Fibroblast of lung (primary cell): ENCODE measurements around the gene ITPK1. TPM values are rescaled to one million over a fixed set of nuclear protein-coding genes. Genes with fewer than 3 reads are reported as not detected.

Experiments used
- DNase-seq, 2 donors: peaks; one replicate each; pipeline versions ENCODE4 v3.0.0 to v3.0.0-alpha.2; 2010; ENCODE audit warnings: low read depth in 2 of 2
- H2AFZ ChIP-seq: 2 replicates; pipeline ENCODE4 v1.5.1; 2012; ENCODE audit warnings: low read length, control low read depth, inconsistent platforms
- H3K27ac ChIP-seq: 2 replicates; pipeline ENCODE4 v1.5.1; 2011; ENCODE audit warnings: low read length, control low read depth; ENCODE audit not compliant: insufficient read depth
- H3K27me3 ChIP-seq: 2 replicates; pipeline ENCODE4 v1.5.1; 2011; ENCODE audit warnings: mild to moderate bottlenecking, low read length; ENCODE audit not compliant: control insufficient read depth, insufficient read depth
- H3K36me3 ChIP-seq: 2 replicates; pipeline ENCODE4 v1.5.1; 2011; ENCODE audit warnings: low read length; ENCODE audit not compliant: control insufficient read depth, insufficient read depth
- H3K4me1 ChIP-seq: 2 replicates; pipeline ENCODE4 v1.5.1; 2011; ENCODE audit warnings: low read length; ENCODE audit not compliant: control insufficient read depth, insufficient read depth; ENCODE audit errors: extremely low read depth
- H3K4me2 ChIP-seq: 2 replicates; pipeline ENCODE4 v1.5.1; 2011; ENCODE audit warnings: low read length, control low read depth; ENCODE audit not compliant: insufficient read depth; ENCODE audit errors: extremely low read depth
- H3K4me3 ChIP-seq, 4 experiments: fragments of 200-600 bp in 1 of 4; sonication (generic) in 1 of 4; replicated peaks in 1 of 4; 2 replicates each; pipeline ENCODE4 v1.5.1; 2011 to 2016; ENCODE audit warnings: low read length in 4 of 4, low read depth in 3 of 4, mild to moderate bottlenecking in 3 of 4, control low read depth in 2 of 4, inconsistent platforms in 1 of 4, mixed read lengths in 1 of 4; ENCODE audit not compliant: insufficient read depth in 1 of 4; ENCODE audit errors: control extremely low read depth in 1 of 4
- H3K79me2 ChIP-seq: 2 replicates; pipeline ENCODE4 v1.5.1; 2012; ENCODE audit warnings: mild to moderate bottlenecking, low read length, inconsistent platforms; ENCODE audit not compliant: control insufficient read depth, insufficient read depth
- H3K9ac ChIP-seq: 2 replicates; pipeline ENCODE4 v1.5.1; 2011; ENCODE audit warnings: mild to moderate bottlenecking, low read length, control low read depth; ENCODE audit not compliant: insufficient read depth
- H3K9me3 ChIP-seq: 2 replicates; pipeline ENCODE4 v1.5.1; 2012; ENCODE audit warnings: low read depth, low read length; ENCODE audit not compliant: control insufficient read depth, insufficient read depth
- H4K20me1 ChIP-seq: 2 replicates; pipeline ENCODE4 v1.5.1; 2011; ENCODE audit warnings: low read length; ENCODE audit not compliant: control insufficient read depth, insufficient read depth; ENCODE audit errors: extremely low read depth
- CTCF ChIP-seq, 2 donors: IDR thresholded peaks in 1 of 2; conservative IDR thresholded peaks in 1 of 2; 1 replicate in 1 of 2; 2 replicates in 1 of 2; pipeline ENCODE4 v1.5.1; 2011 to 2012; ENCODE audit warnings: low read length in 2 of 2, control low read depth in 1 of 2, inconsistent platforms in 1 of 2, low read depth in 1 of 2, mild to moderate bottlenecking in 1 of 2
- EZH2 ChIP-seq: IDR thresholded peaks from 2 replicates; pipeline ENCODE4 v1.5.1; 2012; ENCODE audit warnings: low read length, control low read depth, mild to moderate bottlenecking; ENCODE audit errors: missing control alignments
- polyA plus RNA-seq, 2 donors: library from polyadenylated mRNA; depleted of rRNA in 1 of 2; stranded (reverse) in 1 of 2; unstranded in 1 of 2; fragments of >200 nt; gene quantifications; 2 replicates each; pipeline ENCODE4 v1.2.1, GENCODE V29; 2011 to 2012; ENCODE audit warnings: missing spikeins in 1 of 2
- total RNA-seq: library from RNA; depleted of rRNA; stranded (reverse); fragments of >200 nt; gene quantifications from 2 replicates; pipeline ENCODE4 v1.2.1, GENCODE V29; 2014

Gene ITPK1
- total and polyA plus RNA-seq, 2 donors (not counting 1 experiment from before 2014, with no cell fraction given): 9.2 to 23.1 TPM

GRCh38 chr14:93155667-93156066 is 39.9 kb upstream of the ITPK1 start:
- H3K27ac ChIP-seq: no peak overlapping the region
- no peak overlapping the region for H3K4me3 ChIP-seq
- no peak for DNase-seq
- H4K20me1 ChIP-seq: no peaks in the 10 kb centered on the region
- no peaks in the 10 kb centered on the region for H3K9me3 ChIP-seq
- no peak overlapping the region for H2AFZ ChIP-seq
- H3K4me1 ChIP-seq: no peaks in the 10 kb centered on the region
- no peaks in the 10 kb centered on the region for H3K27me3 ChIP-seq
- no peak overlapping the region for H3K4me2 ChIP-seq
- TF ChIP-seq CTCF (conservative IDR thresholded peaks at IDR 0.05 in 1 of 2, IDR thresholded peaks at IDR 0.05 in 1 of 2; ENCODE audit: low read depth in 1 of 2, low read length in 2 of 2) (no peak), EZH2 (no peak)
- no peaks in the 10 kb centered on the region for H3K79me2 ChIP-seq
- no peaks in the 10 kb centered on the region for H3K36me3 ChIP-seq
- no peak overlapping the region for H3K9ac ChIP-seq

DNA sequence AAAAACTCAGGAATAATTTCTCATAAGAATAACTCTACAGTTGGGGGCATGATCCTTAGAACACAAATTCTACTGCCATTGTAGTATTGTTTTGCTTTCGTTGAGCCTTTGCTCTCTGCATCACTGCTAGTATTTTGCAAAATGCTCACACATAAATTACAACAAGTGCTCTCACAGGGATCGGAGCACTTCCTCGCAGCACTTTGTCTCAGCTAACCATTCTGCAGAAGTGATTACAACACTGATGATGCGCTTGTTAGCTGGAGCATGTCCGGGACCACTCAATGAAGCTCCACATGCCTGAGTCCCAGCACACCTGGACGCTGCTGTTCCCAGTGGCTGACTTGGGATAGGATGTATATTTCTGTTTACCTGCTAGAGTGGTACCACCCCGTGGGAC is 37.4 kb upstream of the ITPK1 start:
- Histone ChIP-seq H2AFZ (no peak overlapping the region), H3K27ac (no peak overlapping the region), H3K4me3 (no peak overlapping the region), H3K79me2 (no peaks in the 10 kb centered on the region), H4K20me1 (no peaks in the 10 kb centered on the region), H3K36me3 (no peaks in the 10 kb centered on the region), H3K4me1 (no peaks in the 10 kb centered on the region), H3K27me3 (no peaks in the 10 kb centered on the region), H3K9me3 (no peaks in the 10 kb centered on the region), H3K4me2 (no peak overlapping the region), H3K9ac (no peak overlapping the region)
- TF ChIP-seq CTCF (conservative IDR thresholded peaks at IDR 0.05 in 1 of 2, IDR thresholded peaks at IDR 0.05 in 1 of 2; ENCODE audit: low read depth in 1 of 2, low read length in 2 of 2) (no peak), EZH2 (no peak)
- no peak for DNase-seq

DNA sequence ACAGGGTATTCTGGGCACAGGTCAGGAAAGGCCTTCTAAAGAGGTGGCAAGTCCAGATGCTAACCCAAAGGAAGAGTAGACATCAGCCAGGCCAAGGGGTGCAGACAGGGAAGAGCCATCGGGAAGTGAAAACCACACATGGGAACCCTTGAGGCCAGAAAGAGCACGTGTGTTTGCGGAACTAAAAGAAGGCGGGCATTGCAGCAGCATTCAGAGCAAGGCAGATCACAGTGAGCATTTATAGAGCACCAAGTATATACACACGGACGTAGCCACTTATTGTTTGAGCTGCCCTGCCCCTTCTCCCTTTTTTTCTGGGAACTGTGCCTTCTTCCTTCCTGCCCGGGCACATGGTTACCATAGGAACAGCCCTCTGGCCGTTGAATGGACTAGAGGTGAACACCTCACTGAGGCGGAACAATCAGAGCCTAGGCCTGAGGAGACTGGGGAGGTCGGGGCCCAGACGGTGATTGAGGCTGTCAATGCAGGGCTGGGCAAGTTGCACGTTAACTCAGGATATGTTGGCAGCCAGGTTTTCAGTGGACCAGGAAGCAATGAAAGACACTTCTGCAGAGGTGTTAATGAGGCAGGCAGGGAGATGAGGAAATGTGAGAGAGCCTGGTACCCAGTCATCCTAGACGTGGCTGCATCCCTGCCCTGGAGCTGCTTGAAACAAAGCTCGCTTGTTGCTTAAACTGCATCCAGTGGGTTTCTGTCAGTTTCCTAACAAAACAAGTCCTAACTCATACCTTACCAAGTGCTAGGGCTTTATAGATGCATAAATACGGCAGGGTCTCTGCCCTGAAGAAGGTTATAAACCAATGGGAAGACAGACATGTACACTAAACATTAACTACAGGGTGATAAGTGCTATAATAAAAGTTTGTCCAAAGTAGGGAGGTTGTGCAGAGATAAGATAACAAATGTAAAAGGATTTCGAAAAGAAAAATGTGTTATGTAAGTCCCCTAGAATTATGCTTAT is 34.8 kb upstream of the ITPK1 start:
- Histone ChIP-seq H3K4me3 (no peak overlapping the region), H3K36me3 (no peaks in the 10 kb centered on the region), H3K4me2 (no peak overlapping the region), H3K79me2 (no peaks in the 10 kb centered on the region), H3K27me3 (no peaks in the 10 kb centered on the region), H3K9ac (no peak overlapping the region), H3K27ac (no peak overlapping the region), H2AFZ (no peak overlapping the region), H3K4me1 (no peaks in the 10 kb centered on the region), H3K9me3 (no peaks in the 10 kb centered on the region), H4K20me1 (no peaks in the 10 kb centered on the region)
- no peak for TF ChIP-seq CTCF (conservative IDR thresholded peaks at IDR 0.05 in 1 of 2, IDR thresholded peaks at IDR 0.05 in 1 of 2; ENCODE audit: low read depth in 1 of 2, low read length in 2 of 2)
- no peak for TF ChIP-seq EZH2
- no peak for DNase-seq
